IPS-11a (cell line): ENCODE measurements around the gene NDUFAF3.

ENCODE experiments used
- H3K4me3 ChIP-seq: one replicate; pipeline ENCODE4 v1.5.1; 2013; ENCODE audit warnings: low read depth, low read length, control low read depth

Gene NDUFAF3

GRCh38 chr3:48999085-48999858, 22.6 kb upstream of the NDUFAF3 start:
- H3K4me3 ChIP-seq: no peak overlapping the region

GRCh38 chr3:49001155-49001554, 20.8 kb upstream of the NDUFAF3 start:
- H3K4me3 ChIP-seq: no peak overlapping the region

GRCh38 chr3:49004352-49005302, 17.3 kb upstream of the NDUFAF3 start:
- H3K4me3 ChIP-seq: no peak overlapping the region

DNA sequence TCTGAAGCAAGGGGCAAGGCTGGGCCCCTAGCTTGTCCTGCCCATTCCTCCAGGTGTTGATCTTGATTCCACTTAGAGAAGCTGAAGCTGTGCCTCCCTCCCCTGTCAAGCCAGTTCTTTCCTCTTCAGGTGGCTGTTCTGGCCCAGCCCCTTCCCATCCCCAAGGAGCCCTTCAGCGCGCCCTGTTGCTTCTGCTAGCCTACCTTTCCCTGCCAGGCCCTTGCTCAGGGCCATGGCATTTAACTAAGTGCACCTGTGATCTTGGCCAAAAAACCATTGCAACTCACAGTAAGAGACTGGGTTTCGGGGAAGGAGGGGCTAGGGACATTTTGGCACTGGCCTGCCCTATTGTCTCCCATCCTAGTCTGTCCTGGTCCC, 16.6 kb upstream of the NDUFAF3 start:
- H3K4me3 ChIP-seq: no peak overlapping the region

DNA sequence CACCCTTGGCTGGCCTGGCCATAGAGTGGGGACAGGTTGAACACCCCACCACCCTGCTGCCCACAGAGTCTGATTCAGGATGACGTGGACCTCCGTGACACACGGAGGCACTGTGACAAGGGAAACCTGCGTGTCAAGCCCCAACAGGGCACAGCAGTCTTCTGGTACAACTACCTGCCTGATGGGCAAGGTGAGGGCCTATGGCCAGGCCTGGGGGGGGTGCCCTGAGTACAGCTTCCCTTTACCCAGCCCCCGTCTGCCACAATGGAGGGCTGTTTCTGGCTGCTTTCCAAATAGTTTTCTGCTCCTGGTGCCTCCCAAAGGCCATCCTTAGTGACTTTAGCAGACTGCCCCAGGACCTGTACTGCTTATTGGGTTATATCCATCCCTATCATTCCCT, 15.9 kb upstream of the NDUFAF3 start:
- H3K4me3 ChIP-seq: no peak overlapping the region

DNA sequence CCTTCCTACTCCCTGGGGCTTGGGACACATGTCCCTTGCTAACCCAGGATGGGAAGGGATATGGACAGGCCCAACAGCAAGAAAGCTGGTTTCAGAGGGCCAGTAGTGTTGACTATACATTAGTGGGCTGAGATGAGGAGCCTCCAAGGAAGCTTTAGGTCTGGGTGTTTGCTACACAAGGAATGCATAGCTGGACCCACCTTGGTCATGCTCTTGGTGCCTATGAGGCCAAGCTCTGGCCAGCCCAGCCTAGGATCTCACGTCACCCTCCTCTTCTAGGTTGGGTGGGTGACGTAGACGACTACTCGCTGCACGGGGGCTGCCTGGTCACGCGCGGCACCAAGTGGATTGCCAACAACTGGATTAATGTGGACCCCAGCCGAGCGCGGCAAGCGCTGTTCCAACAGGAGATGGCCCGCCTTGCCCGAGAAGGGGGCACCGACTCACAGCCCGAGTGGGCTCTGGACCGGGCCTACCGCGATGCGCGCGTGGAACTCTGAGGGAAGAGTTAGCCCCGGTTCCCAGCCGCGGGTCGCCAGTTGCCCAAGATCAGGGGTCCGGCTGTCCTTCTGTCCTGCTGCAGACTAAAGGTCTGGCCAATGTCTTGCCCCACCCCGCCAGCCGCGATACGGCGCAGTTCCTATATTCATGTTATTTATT, 15.4 kb upstream of the NDUFAF3 start:
- peak overlapping the region; percentile 94 for H3K4me3 ChIP-seq

DNA sequence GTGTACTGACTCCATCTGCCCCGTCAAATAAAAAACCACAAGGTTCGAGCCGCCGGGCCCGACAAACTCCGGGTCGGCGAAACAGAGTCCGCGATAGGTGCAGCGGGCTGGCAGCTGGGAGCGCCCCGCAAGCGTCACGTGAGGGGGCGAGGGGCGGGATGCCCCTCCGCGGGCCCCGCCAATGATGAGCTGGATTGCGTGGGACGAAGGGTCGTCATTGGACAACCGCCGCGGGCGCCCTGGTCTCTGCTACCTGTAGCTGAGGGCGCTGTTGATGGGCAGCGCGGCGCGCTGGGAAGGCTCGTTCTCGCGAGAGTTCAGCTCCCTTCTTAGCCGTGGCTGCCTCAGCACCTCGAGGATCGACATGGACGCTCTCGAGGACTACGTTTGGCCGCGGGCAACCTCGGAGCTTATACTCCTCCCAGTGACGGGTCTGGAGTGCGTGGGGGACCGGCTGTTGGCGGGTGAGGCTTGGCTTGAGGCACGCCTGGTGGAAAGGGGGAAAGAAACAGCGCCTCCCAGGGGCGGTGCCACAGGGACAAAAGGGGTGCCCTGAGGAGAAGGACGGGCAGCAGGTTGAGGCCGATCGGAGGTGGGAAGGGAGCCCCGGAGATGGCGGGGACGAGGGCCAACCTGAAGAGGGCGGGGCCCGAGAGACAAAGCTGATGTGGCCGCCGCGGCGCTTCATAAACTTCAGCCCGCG, 14.7 kb upstream of the NDUFAF3 start, which contains the start of gene WDR6:
TSS of gene WDR6 (plus strand) at position 324 of the 703 bp plus-strand sequence. CDS start at position 365, 41 bp downstream.
- peak within 1 kb of the TSS; percentile 94 for H3K4me3 ChIP-seq

GRCh38 chr3:49007771-49008528, 14.0 kb upstream of the NDUFAF3 start:
- peak overlapping the region; percentile 94 for H3K4me3 ChIP-seq

- H3K4me3 ChIP-seq: peak overlapping the region; percentile 52
Measured at GRCh38 chr3:49008627-49009026, 13.3 kb upstream of the NDUFAF3 start.

DNA sequence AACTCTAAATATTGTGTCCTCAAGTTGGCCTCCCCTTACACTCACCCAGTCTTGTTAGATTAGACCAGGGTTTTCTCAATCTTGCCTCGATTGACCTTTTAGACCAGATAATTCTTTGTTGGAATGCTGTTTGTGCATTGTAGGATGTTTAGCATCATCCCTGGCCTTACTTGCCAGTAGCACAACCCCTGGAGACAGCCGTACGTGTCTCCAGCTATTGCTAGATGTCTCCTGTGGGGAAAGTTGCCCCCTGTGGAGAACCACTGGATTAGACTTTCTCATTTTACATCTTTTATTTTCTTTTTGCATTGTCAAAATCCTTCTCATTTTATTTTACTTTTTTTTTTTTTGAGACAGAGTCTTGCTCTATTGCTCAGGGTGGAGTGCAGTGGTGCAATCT, 12.5 kb upstream of the NDUFAF3 start:
- H3K4me3 ChIP-seq: no peak overlapping the region

GRCh38 chr3:49012441-49013017, 9.4 kb upstream of the NDUFAF3 start:
- H3K4me3 ChIP-seq: no peak overlapping the region

- no peak overlapping the region for H3K4me3 ChIP-seq
Measured at GRCh38 chr3:49013113-49013737, 8.7 kb upstream of the NDUFAF3 start.

DNA sequence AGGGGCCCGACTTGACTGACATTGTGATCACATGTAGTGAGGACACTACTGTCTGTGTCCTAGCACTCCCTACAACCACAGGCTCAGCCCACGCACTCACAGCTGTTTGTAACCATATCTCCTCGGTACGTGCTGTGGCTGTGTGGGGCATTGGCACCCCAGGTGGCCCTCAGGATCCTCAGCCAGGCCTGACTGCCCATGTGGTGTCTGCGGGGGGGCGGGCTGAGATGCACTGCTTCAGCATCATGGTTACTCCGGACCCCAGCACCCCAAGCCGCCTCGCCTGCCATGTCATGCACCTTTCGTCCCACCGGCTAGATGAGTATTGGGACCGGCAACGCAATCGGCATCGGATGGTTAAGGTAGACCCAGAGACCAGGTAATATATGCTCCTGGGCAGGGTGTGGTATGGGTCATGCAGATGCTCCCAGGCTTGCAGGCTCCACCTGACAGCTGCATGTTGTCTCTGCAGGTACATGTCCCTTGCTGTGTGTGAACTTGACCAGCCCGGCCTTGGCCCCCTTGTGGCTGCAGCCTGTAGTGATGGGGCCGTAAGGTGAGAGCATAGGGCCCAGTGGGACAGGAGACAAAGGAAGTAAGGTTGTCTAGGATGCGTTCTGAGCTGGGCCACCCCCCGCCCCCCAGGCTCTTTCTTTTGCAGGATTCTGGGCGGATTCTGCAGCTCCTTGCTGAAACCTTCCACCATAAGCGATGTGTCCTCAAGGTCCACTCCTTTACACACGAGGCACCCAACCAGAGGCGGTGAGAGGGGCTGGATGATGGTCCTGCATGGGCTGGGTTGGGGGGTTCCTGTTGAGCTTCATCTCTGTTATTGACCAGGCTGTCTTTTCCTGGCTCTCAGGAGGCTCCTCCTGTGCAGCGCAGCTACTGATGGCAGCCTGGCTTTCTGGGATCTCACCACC, 7.9 kb upstream of the NDUFAF3 start:
- no peak overlapping the region for H3K4me3 ChIP-seq

GRCh38 chr3:49015072-49015471, 6.8 kb upstream of the NDUFAF3 start:
- no peak overlapping the region for H3K4me3 ChIP-seq

DNA sequence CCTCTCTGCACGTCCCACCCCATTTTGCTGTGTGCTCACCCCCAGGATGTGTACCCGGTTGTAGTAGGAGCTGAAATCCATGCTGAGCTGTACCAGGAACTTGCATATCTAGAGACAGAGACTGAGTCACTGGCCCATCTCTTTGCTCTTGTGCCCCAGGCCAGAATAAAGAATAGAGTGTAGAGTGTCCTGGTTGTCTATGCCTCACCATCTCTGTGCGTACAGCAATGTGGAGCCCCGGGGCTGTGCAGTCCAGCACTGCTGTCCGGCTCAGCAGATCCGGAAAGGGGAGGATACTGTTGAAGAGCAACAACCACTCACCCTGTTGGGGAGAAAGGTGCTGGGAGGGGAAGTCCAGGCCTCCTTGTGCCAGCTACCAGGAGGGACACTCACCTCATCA, 6.2 kb upstream of the NDUFAF3 start:
- no peak overlapping the region for H3K4me3 ChIP-seq

GRCh38 chr3:49016414-49017228, 5.3 kb upstream of the NDUFAF3 start:
- no peak overlapping the region for H3K4me3 ChIP-seq

GRCh38 chr3:49017229-49017970, 4.5 kb upstream of the NDUFAF3 start:
- H3K4me3 ChIP-seq: peak overlapping the region; percentile 82
